ENCODE data around the gene MRPL27.

GRCh38 chr17:50394711-50395110 lies 21.7 kb upstream of the MRPL27 start:
- TF ChIP-seq POLR2A (IDR thresholded peaks at IDR 0.05) (no peak), CTCF (IDR thresholded peaks at IDR 0.05) (no peak)
